ENCODE data around the gene EZH2.

Gene EZH2

DNA sequence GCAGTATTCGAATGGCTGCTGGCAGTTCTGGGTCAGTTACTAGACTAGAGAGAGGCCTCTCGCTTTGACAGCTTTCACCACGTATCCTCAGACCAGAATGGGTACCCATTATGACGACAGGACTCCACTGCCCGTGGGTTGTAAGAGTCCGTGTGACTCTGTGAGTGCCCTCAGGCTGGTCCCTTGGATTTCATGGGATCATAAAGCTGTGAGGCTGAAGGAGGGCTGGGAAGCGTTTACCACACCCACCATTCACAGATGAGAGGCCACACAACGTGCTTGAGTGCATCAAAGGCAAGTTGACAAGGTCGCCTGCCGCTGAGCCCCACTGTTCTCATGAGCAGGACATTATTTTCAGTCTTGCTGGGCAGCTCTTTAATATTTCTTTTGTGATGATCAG is 87.2 kb downstream of the EZH2 start:
- H3K27me3 ChIP-seq (ENCODE audit: control insufficient read depth, insufficient read depth, low read length), result no peaks in the 10 kb centered on the region
- no peaks in the 10 kb centered on the region for H3K9me3 ChIP-seq (ENCODE audit: control insufficient read depth, insufficient read depth, low read length)
- peaks cover 8% of the 10 kb centered on the region for H3K4me1 ChIP-seq (ENCODE audit: control insufficient read depth, insufficient read depth, low read length)
- no peak overlapping the region for H3K27ac ChIP-seq (ENCODE audit: low read length)
- peaks cover 14% of the 10 kb centered on the region for H3K36me3 ChIP-seq (ENCODE audit: control insufficient read depth, insufficient read depth, low read length)
- no peak overlapping the region for H3K4me3 ChIP-seq (ENCODE audit: low read length)
- no peak for DNase-seq (ENCODE audit: low read depth, low spot score)
- no CpG with 5 or more reads among the region's 10 CpGs for WGBS (ENCODE audit: insufficient coverage, insufficient read length)

DNA sequence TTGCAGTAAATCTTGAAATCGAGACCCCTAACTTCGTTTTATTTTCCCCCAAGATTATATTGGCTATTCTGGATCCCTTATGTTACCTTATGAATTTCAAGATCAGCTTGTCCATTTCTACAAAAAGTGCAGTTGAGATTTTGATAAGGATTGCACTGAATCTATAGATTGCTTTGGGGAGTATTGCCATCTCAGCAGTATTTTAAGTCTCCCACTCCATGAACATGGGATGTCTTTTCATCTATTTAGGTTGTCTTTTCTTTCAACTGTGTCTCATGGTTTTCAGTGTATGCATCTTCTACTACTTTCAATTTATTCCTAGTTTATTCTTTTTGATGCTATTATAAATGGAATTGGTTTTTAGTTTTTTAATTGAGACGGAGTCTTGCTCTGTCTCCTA is 89.6 kb downstream of the EZH2 start:
- H3K27ac ChIP-seq (ENCODE audit: low read length), result no peak overlapping the region
- no peak for DNase-seq (ENCODE audit: low read depth, low spot score)

GRCh38 chr7:148793590-148793989 is 90.5 kb downstream of the EZH2 start:
- WGBS (ENCODE audit: insufficient coverage, insufficient read length), result no CpG with 5 or more reads among the region's 1 CpG

More for the DNA sequence above, 89.6 kb downstream of the EZH2 start:
- peaks cover 12% of the 10 kb centered on the region for H3K36me3 ChIP-seq (ENCODE audit: control insufficient read depth, insufficient read depth, low read length)
- no CpG with 5 or more reads among the region's 3 CpGs for WGBS (ENCODE audit: insufficient coverage, insufficient read length)
- H3K4me1 ChIP-seq (ENCODE audit: control insufficient read depth, insufficient read depth, low read length), result peaks cover 4% of the 10 kb centered on the region
- H3K4me3 ChIP-seq (ENCODE audit: low read length), result no peak overlapping the region
- no peaks in the 10 kb centered on the region for H3K9me3 ChIP-seq (ENCODE audit: control insufficient read depth, insufficient read depth, low read length)
- H3K27me3 ChIP-seq (ENCODE audit: control insufficient read depth, insufficient read depth, low read length), result no peaks in the 10 kb centered on the region

DNA sequence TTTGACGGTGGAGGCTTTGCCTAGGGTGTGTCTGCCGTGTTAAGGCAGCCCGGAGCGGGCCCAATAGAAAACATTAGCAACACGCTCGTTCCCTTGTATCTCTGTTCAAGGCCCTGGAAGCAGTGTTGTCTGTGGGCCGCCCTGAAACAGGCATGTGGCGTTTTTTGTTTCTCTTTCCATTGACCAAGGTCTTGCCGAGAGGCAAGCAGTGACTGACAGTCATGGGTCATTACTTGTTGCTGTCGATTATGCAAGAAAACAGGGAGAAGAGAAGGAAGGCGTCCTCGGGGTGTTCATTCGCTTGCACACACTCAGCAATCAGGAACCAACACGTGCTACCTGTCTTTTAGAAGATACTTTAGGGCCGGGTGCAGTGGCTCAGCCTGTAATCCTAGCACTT is 92.5 kb downstream of the EZH2 start:
- Histone ChIP-seq H3K27ac (ENCODE audit: low read length) (no peak overlapping the region), H3K9me3 (ENCODE audit: control insufficient read depth, insufficient read depth, low read length) (no peaks in the 10 kb centered on the region), H3K36me3 (ENCODE audit: control insufficient read depth, insufficient read depth, low read length) (peaks cover 23% of the 10 kb centered on the region), H3K4me1 (ENCODE audit: control insufficient read depth, insufficient read depth, low read length) (no peaks in the 10 kb centered on the region), H3K27me3 (ENCODE audit: control insufficient read depth, insufficient read depth, low read length) (no peaks in the 10 kb centered on the region), H3K4me3 (ENCODE audit: low read length) (no peak overlapping the region)
- WGBS (ENCODE audit: insufficient coverage, insufficient read length), result no CpG with 5 or more reads among the region's 15 CpGs
- no peak for DNase-seq (ENCODE audit: low read depth, low spot score)

More at GRCh38 chr7:148793590-148793989, 90.5 kb downstream of the EZH2 start:
- Histone ChIP-seq H3K36me3 (ENCODE audit: control insufficient read depth, insufficient read depth, low read length) (peaks cover 15% of the 10 kb centered on the region), H3K27me3 (ENCODE audit: control insufficient read depth, insufficient read depth, low read length) (no peaks in the 10 kb centered on the region), H3K4me1 (ENCODE audit: control insufficient read depth, insufficient read depth, low read length) (peaks cover 3% of the 10 kb centered on the region; the same call in 1 of the 2 replicates), H3K9me3 (ENCODE audit: control insufficient read depth, insufficient read depth, low read length) (no peaks in the 10 kb centered on the region), H3K4me3 (ENCODE audit: low read length) (no peak overlapping the region), H3K27ac (ENCODE audit: low read length) (no peak overlapping the region)
- DNase-seq (ENCODE audit: low read depth, low spot score), result no peak

GRCh38 chr7:148790850-148791249 is 93.2 kb downstream of the EZH2 start:
- H3K27ac ChIP-seq (ENCODE audit: low read length), result no peak overlapping the region
- no peaks in the 10 kb centered on the region for H3K9me3 ChIP-seq (ENCODE audit: control insufficient read depth, insufficient read depth, low read length)
- H3K36me3 ChIP-seq (ENCODE audit: control insufficient read depth, insufficient read depth, low read length), result peaks cover 21% of the 10 kb centered on the region
- H3K4me3 ChIP-seq (ENCODE audit: low read length), result no peak overlapping the region
- no peaks in the 10 kb centered on the region for H3K27me3 ChIP-seq (ENCODE audit: control insufficient read depth, insufficient read depth, low read length)
- H3K4me1 ChIP-seq (ENCODE audit: control insufficient read depth, insufficient read depth, low read length), result no peaks in the 10 kb centered on the region
- no peak for DNase-seq (ENCODE audit: low read depth, low spot score)
- WGBS (ENCODE audit: insufficient coverage, insufficient read length), result no CpG with 5 or more reads among the region's 2 CpGs

DNA sequence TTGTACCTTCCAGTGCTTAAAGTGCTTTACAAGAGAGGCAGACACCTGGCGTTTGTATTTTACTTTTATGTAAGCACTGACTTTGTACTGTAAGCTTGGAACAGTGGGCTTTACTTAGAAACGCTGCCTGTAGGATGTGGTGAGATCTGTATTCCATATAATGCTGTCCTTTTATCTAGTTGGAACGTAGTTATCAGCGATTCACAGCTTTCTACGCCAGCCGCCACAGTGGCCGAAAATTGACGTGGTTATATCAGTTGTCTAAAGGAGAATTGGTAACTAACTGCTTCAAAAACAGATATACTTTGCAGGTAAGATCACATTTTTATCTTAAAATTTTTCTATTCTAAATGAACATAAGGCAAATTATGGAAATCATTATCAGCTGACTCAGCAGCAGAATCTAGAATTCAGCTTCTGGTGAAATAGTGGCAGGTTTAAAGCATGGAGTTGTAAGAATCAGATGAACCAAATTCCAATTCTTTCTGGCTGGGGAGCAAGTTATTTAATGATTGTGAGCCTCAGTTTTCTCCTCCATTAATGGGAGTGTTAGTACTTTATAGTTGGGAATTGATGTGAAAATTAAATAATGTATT is 93.9 kb downstream of the EZH2 start:
- no peaks in the 10 kb centered on the region for H3K27me3 ChIP-seq (ENCODE audit: control insufficient read depth, insufficient read depth, low read length)
- H3K36me3 ChIP-seq (ENCODE audit: control insufficient read depth, insufficient read depth, low read length), result peaks cover 24% of the 10 kb centered on the region
- no peak overlapping the region for H3K27ac ChIP-seq (ENCODE audit: low read length)
- H3K9me3 ChIP-seq (ENCODE audit: control insufficient read depth, insufficient read depth, low read length), result no peaks in the 10 kb centered on the region
- H3K4me1 ChIP-seq (ENCODE audit: control insufficient read depth, insufficient read depth, low read length), result no peaks in the 10 kb centered on the region
- no peak for DNase-seq (ENCODE audit: low read depth, low spot score)
- no CpG with 5 or more reads among the region's 8 CpGs for WGBS (ENCODE audit: insufficient coverage, insufficient read length)
- no peak overlapping the region for H3K4me3 ChIP-seq (ENCODE audit: low read length)

- Histone ChIP-seq H3K4me1 (ENCODE audit: control insufficient read depth, insufficient read depth, low read length) (no peaks in the 10 kb centered on the region), H3K9me3 (ENCODE audit: control insufficient read depth, insufficient read depth, low read length) (no peaks in the 10 kb centered on the region), H3K36me3 (ENCODE audit: control insufficient read depth, insufficient read depth, low read length) (peaks cover 24% of the 10 kb centered on the region), H3K27me3 (ENCODE audit: control insufficient read depth, insufficient read depth, low read length) (no peaks in the 10 kb centered on the region), H3K27ac (ENCODE audit: low read length) (no peak overlapping the region), H3K4me3 (ENCODE audit: low read length) (no peak overlapping the region)
- no CpG with 5 or more reads among the region's 7 CpGs for WGBS (ENCODE audit: insufficient coverage, insufficient read length)
- DNase-seq (ENCODE audit: low read depth, low spot score), result no peak
Observed at GRCh38 chr7:148789220-148789619, 94.9 kb downstream of the EZH2 start.

DNA sequence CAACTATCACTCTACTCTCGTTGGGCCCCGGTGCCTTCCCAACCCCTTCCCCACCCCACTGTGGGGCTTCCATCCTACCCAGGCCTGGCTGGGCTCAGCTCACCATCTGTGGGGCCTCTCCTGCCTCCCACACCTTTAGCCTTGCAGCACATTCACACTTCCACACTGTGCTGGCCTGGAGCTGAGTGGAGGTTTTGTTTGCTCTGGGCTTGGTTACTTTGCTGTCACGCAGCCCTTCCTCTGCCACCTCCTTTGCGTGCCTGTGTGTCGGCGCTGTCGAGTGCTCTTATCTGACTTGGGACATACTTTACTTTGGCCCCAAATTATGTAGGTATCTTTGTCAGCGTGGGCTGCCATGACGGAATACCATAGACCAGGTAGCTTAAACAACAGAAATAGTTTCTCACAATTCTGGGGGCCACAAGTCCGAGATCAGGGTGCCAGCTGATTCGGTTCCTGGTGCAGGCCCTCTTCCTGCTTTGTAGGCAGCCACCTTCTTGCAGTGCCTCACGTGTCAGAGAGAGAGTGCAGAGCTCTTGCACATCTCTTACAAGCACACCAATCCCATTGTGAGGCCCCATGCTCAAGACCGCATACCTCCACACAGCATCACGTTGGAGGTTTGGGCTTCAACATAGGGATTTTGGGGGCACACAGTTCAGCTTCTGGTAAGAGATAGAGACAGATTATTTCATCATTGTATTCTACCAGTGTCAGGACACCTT is 96.4 kb downstream of the EZH2 start:
- no CpG with 5 or more reads among the region's 14 CpGs for WGBS (ENCODE audit: insufficient coverage, insufficient read length)
- H3K4me3 ChIP-seq (ENCODE audit: low read length), result no peak overlapping the region
- no peaks in the 10 kb centered on the region for H3K9me3 ChIP-seq (ENCODE audit: control insufficient read depth, insufficient read depth, low read length)
- DNase-seq (ENCODE audit: low read depth, low spot score), result no peak
- H3K27me3 ChIP-seq (ENCODE audit: control insufficient read depth, insufficient read depth, low read length), result no peaks in the 10 kb centered on the region
- H3K4me1 ChIP-seq (ENCODE audit: control insufficient read depth, insufficient read depth, low read length), result no peaks in the 10 kb centered on the region
- no peak overlapping the region for H3K27ac ChIP-seq (ENCODE audit: low read length)
- H3K36me3 ChIP-seq (ENCODE audit: control insufficient read depth, insufficient read depth, low read length), result peaks cover 24% of the 10 kb centered on the region

- no peaks in the 10 kb centered on the region for H3K27me3 ChIP-seq (ENCODE audit: control insufficient read depth, insufficient read depth, low read length)
- WGBS (ENCODE audit: insufficient coverage, insufficient read length), result no CpG with 5 or more reads among the region's 15 CpGs
- DNase-seq (ENCODE audit: low read depth, low spot score), result no peak
- no peaks in the 10 kb centered on the region for H3K9me3 ChIP-seq (ENCODE audit: control insufficient read depth, insufficient read depth, low read length)
- H3K36me3 ChIP-seq (ENCODE audit: control insufficient read depth, insufficient read depth, low read length), result peaks cover 19% of the 10 kb centered on the region
- H3K27ac ChIP-seq (ENCODE audit: low read length), result no peak overlapping the region
- H3K4me3 ChIP-seq (ENCODE audit: low read length), result no peak overlapping the region
- no peaks in the 10 kb centered on the region for H3K4me1 ChIP-seq (ENCODE audit: control insufficient read depth, insufficient read depth, low read length)
Observed at GRCh38 chr7:148783801-148784527, 100.1 kb downstream of the EZH2 start.

GRCh38 chr7:148782757-148783456 is 101.2 kb downstream of the EZH2 start:
- Histone ChIP-seq H3K4me1 (ENCODE audit: control insufficient read depth, insufficient read depth, low read length) (no peaks in the 10 kb centered on the region), H3K9me3 (ENCODE audit: control insufficient read depth, insufficient read depth, low read length) (no peaks in the 10 kb centered on the region), H3K36me3 (ENCODE audit: control insufficient read depth, insufficient read depth, low read length) (peaks cover 12% of the 10 kb centered on the region), H3K4me3 (ENCODE audit: low read length) (no peak overlapping the region), H3K27me3 (ENCODE audit: control insufficient read depth, insufficient read depth, low read length) (no peaks in the 10 kb centered on the region), H3K27ac (ENCODE audit: low read length) (no peak overlapping the region)
- no peak for DNase-seq (ENCODE audit: low read depth, low spot score)
- WGBS (ENCODE audit: insufficient coverage, insufficient read length), result no CpG with 5 or more reads among the region's 44 CpGs

Measured in iPS DF 6.9 (cell line).